ENCODE results near the gene DENND2A.

DENND2A gene

DNA sequence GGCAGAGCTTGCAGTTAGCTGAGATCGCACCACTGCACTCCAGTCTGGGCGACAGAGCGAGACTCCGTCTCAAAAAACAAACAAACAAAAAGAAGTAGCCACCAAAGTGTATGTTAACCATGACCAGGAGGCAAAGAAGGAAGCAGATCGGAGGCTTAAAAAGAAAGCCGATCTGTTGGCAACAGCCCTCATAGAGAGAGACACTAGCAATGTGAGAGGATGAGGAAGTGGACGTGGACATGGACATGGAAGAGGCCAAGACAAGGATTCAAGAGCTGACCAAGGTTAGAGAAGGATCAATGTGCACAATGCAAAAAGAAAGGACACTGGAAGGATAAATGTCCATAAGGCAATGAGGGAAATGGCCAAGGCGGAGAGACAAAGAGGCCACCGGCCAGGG is 17.3 kb upstream of the DENND2A start:
- peaks cover 3% of the 10 kb centered on the region; the same call in 1 of the 2 replicates for H3K9me3 ChIP-seq (ENCODE audit: low read length)
- peaks cover 12% of the 10 kb centered on the region; the same call in 1 of the 2 replicates for H3K27me3 ChIP-seq (ENCODE audit: insufficient read depth, low read length)
- H3K9ac ChIP-seq (ENCODE audit: low read length) = no peak overlapping the region
- no peaks in the 10 kb centered on the region; the same call in 1 of the 2 replicates for H3K36me3 ChIP-seq (ENCODE audit: insufficient read depth, low read length)
- H3K27ac ChIP-seq (ENCODE audit: low read depth, low read length, poor library complexity, severe bottlenecking) = no peak overlapping the region
- H3F3A ChIP-seq (ENCODE audit: insufficient read depth, low read length) = no peaks in the 10 kb centered on the region
- H3K9me2 ChIP-seq (ENCODE audit: low read depth, low read length) = no peaks in the 10 kb centered on the region
- H3K4me1 ChIP-seq (ENCODE audit: insufficient read depth, low read length, severe bottlenecking) = peaks cover 10% of the 10 kb centered on the region
- TF ChIP-seq, protein P1, sequence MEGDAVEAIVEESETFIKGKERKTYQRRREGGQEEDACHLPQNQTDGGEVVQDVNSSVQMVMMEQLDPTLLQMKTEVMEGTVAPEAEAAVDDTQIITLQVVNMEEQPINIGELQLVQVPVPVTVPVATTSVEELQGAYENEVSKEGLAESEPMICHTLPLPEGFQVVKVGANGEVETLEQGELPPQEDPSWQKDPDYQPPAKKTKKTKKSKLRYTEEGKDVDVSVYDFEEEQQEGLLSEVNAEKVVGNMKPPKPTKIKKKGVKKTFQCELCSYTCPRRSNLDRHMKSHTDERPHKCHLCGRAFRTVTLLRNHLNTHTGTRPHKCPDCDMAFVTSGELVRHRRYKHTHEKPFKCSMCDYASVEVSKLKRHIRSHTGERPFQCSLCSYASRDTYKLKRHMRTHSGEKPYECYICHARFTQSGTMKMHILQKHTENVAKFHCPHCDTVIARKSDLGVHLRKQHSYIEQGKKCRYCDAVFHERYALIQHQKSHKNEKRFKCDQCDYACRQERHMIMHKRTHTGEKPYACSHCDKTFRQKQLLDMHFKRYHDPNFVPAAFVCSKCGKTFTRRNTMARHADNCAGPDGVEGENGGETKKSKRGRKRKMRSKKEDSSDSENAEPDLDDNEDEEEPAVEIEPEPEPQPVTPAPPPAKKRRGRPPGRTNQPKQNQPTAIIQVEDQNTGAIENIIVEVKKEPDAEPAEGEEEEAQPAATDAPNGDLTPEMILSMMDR (IDR thresholded peaks at IDR 0.05; ENCODE audit: low read length) = no peak
- no peak for TF ChIP-seq EZH2 (IDR thresholded peaks at IDR 0.05; ENCODE audit: borderline replicate concordance, low read length)
- no peaks in the 10 kb centered on the region for H4K20me1 ChIP-seq (ENCODE audit: insufficient read depth, low read length)
- H3K79me2 ChIP-seq (ENCODE audit: insufficient read depth, low read length) = no peaks in the 10 kb centered on the region
- no peak overlapping the region for H2AFZ ChIP-seq (ENCODE audit: low read length)
- no peak overlapping the region for H3K4me3 ChIP-seq (ENCODE audit: low read depth, low read length, poor library complexity, severe bottlenecking)
- H3K4me2 ChIP-seq (ENCODE audit: low read length) = no peak overlapping the region

DNA sequence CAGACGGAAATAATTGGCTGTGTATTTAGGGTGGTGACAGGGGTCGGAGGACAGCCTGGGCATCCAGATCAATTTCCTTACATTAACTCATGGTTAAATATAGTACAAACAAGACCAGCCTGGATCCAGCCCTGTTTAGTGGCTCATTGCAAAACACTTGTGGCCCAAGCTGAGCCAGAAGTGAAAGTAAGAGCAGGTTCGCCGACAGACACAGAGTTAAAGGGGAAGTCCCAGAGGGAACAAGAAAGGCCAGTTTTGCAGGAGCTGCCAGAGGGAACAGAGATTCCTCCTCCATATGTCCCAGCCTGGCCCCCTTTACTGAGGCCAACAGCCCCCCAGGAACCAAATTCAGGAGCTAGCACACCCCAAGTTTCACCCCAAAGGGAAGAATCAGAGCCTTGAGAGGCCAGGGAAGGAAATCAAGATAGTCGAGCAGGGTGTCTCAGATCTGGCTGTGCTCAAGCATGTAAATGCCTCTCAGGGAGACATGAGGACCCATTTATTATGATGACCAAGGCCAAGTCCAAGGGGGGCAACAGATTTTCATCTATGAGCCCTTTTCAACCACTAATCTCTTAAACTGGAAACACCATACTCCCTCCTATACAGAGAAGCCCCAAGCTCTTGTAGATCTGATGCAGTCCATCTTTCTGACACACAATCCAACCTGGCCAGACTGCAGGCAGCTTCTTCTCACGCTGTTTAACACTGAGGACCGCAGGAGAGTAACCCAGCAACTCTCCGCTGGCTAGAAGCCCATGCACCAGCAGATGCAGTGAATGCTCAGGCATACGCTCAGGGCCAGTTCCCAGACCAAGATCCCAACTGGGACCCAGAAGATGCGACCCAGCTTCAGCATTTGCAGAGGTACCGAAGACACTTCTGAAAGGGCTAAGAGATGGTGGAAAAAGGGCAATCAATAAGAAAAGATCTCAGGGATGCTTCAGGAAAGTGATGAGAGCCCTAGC is 16.2 kb upstream of the DENND2A start:
- no peak overlapping the region; the same call in 1 of the 2 replicates for H3K9ac ChIP-seq (ENCODE audit: low read length)
- TF ChIP-seq, protein P1 (IDR thresholded peaks at IDR 0.05; ENCODE audit: low read length) = no peak
- TF ChIP-seq EZH2 (IDR thresholded peaks at IDR 0.05; ENCODE audit: borderline replicate concordance, low read length) = no peak

DNA sequence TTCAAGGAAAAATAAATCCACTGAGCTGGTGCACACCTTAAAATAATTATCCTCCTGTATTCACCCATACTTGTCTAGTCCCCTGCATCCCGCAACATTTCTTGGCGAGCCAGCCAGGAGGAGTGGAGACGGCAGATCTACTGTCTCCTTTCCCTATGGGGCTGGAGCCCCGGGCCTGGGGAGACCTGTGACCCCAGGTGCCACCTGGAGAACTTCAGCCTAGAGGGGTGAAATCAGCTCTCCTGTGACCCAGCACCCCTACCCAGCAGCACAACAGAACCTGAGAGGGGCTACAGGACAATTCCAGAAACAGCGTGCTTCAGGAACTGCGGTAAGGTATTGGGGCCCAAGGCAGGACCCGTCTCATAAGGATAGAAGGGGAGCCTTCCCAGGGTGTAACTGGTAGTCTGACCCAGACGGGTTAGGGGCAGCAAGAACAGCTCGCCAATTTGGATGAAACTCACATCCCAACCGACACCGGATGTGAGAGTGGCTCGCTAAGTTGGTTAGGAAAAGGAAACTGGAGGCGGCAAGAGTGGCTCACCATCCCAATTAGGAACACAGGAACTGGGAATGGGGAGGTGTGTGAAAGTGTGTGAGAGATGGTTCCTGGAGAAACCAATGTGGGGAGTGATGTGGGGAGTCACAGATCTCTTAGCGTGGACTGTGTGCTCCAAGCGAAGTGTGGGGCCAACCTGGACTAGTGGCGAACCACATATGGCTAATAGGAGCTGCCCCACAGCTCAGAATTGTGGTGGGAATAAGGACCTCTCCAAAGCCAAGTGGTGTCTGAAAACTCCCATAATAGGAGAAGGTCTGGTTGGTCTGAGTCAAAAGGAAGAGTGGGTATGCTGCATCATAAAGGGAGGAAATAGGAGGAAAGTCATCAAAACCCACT is 15.1 kb upstream of the DENND2A start:
- no peak overlapping the region for H3K27ac ChIP-seq (ENCODE audit: low read depth, low read length, poor library complexity, severe bottlenecking)
- H3K4me1 ChIP-seq (ENCODE audit: insufficient read depth, low read length, severe bottlenecking) = peaks cover 10% of the 10 kb centered on the region
- no peak for TF ChIP-seq EZH2 (IDR thresholded peaks at IDR 0.05; ENCODE audit: borderline replicate concordance, low read length)
- TF ChIP-seq, protein P1 (IDR thresholded peaks at IDR 0.05; ENCODE audit: low read length) = no peak
- no peaks in the 10 kb centered on the region for H3K79me2 ChIP-seq (ENCODE audit: insufficient read depth, low read length)
- H2AFZ ChIP-seq (ENCODE audit: low read length) = no peak overlapping the region
- H3F3A ChIP-seq (ENCODE audit: insufficient read depth, low read length) = no peaks in the 10 kb centered on the region
- H3K4me2 ChIP-seq (ENCODE audit: low read length) = peak overlapping the region; percentile 60; the same call in 1 of the 2 replicates
- H3K9me3 ChIP-seq (ENCODE audit: low read length) = peaks cover 3% of the 10 kb centered on the region; the same call in 1 of the 2 replicates
- no peaks in the 10 kb centered on the region for H3K9me2 ChIP-seq (ENCODE audit: low read depth, low read length)
- peak overlapping the region; percentile 24 for H3K4me3 ChIP-seq (ENCODE audit: low read depth, low read length, poor library complexity, severe bottlenecking)
- no peaks in the 10 kb centered on the region; the same call in 1 of the 2 replicates for H3K36me3 ChIP-seq (ENCODE audit: insufficient read depth, low read length)
- no peaks in the 10 kb centered on the region for H4K20me1 ChIP-seq (ENCODE audit: insufficient read depth, low read length)
- H3K9ac ChIP-seq (ENCODE audit: low read length) = no peak overlapping the region
- peaks cover 12% of the 10 kb centered on the region; the same call in 1 of the 2 replicates for H3K27me3 ChIP-seq (ENCODE audit: insufficient read depth, low read length)

More for the DNA sequence above, 16.2 kb upstream of the DENND2A start:
- no peaks in the 10 kb centered on the region for H3K79me2 ChIP-seq (ENCODE audit: insufficient read depth, low read length)
- H3K4me1 ChIP-seq (ENCODE audit: insufficient read depth, low read length, severe bottlenecking) = peaks cover 10% of the 10 kb centered on the region
- peak overlapping the region; percentile 60 for H3K4me2 ChIP-seq (ENCODE audit: low read length)
- H3K27ac ChIP-seq (ENCODE audit: low read depth, low read length, poor library complexity, severe bottlenecking) = no peak overlapping the region
- peak overlapping the region; percentile 24 for H3K4me3 ChIP-seq (ENCODE audit: low read depth, low read length, poor library complexity, severe bottlenecking)
- no peaks in the 10 kb centered on the region for H4K20me1 ChIP-seq (ENCODE audit: insufficient read depth, low read length)
- no peaks in the 10 kb centered on the region for H3K9me2 ChIP-seq (ENCODE audit: low read depth, low read length)
- H3K36me3 ChIP-seq (ENCODE audit: insufficient read depth, low read length) = no peaks in the 10 kb centered on the region; the same call in 1 of the 2 replicates
- peaks cover 12% of the 10 kb centered on the region; the same call in 1 of the 2 replicates for H3K27me3 ChIP-seq (ENCODE audit: insufficient read depth, low read length)
- peaks cover 3% of the 10 kb centered on the region; the same call in 1 of the 2 replicates for H3K9me3 ChIP-seq (ENCODE audit: low read length)
- 0 out of 2 replicates have a peak overlapping the region, but pooled peaks have one; percentile 6 for H2AFZ ChIP-seq (ENCODE audit: low read length)
- no peaks in the 10 kb centered on the region for H3F3A ChIP-seq (ENCODE audit: insufficient read depth, low read length)

All from OCI-LY1 (cell line).